Progenitor cell of endocrine pancreas (in vitro differentiated cells): Measurements from ENCODE around the gene CCDC185. TPM values are rescaled to one million over a fixed set of nuclear protein-coding genes. Genes with fewer than 3 reads are reported as not detected.

Experiments used
- DNase-seq: peaks from one replicate; pipeline ENCODE4 v3.0.0; 2021; ENCODE audit warnings: low spot score; ENCODE audit not compliant: unreplicated experiment
- H3K27ac Mint-ChIP-seq: 2 replicates; pipeline ENCODE4 v1.8.0; 2021; ENCODE audit warnings: mild to moderate bottlenecking, moderate library complexity, mixed read lengths
- H3K27me3 Mint-ChIP-seq: 2 replicates; pipeline ENCODE4 v1.8.0; 2021; ENCODE audit warnings: mixed read lengths
- H3K36me3 Mint-ChIP-seq: 2 replicates; pipeline ENCODE4 v1.8.0; 2022; ENCODE audit warnings: mixed read lengths; ENCODE audit not compliant: insufficient read depth
- H3K4me1 Mint-ChIP-seq: 2 replicates; pipeline ENCODE4 v1.8.0; 2021; ENCODE audit warnings: low read depth, mixed read lengths
- H3K4me3 Mint-ChIP-seq: 2 replicates; pipeline ENCODE4 v1.8.0; 2021; ENCODE audit warnings: low read depth, mild to moderate bottlenecking, moderate library complexity, mixed read lengths
- H3K9me3 Mint-ChIP-seq: 2 replicates; pipeline ENCODE4 v1.8.0; 2021; ENCODE audit warnings: low read depth, mixed read lengths
- CTCF ChIP-seq: fragments of 200-600 bp; sonication (generic); IDR thresholded peaks from one replicate; pipeline ENCODE4 v1.5.0; 2021; ENCODE audit warnings: antibody characterized with exemption, mild to moderate bottlenecking; ENCODE audit not compliant: unreplicated experiment
- total RNA-seq: library from RNA; stranded (reverse); gene quantifications from 2 replicates; pipeline ENCODE4 v1.2.1, GENCODE V29; 2021

Gene CCDC185
- total RNA-seq, 1 donor from 2014 or later: not detected

- no peak for TF ChIP-seq CTCF
- Mint-ChIP-seq H3K36me3 (no peaks in the 10 kb centered on the region), H3K4me3 (peak within 1 kb of the TSS; percentile 87), H3K27me3 (peaks cover 53% of the 10 kb centered on the region), H3K27ac (no peak within 1 kb of the TSS), H3K4me1 (peaks cover 14% of the 10 kb centered on the region), H3K9me3 (no peaks in the 10 kb centered on the region)
- peak; percentile 59 for DNase-seq
Measured at GRCh38 chr1:223363856-223364684, 29.1 kb upstream of the CCDC185 start, which contains the start of gene SUSD4. SUSD4 (minus strand) TSS chr1:223364176; CDS start chr1:223363425, 751 bp downstream.

- no peak for DNase-seq
- Mint-ChIP-seq H3K9me3 (no peaks in the 10 kb centered on the region), H3K4me1 (peaks cover 14% of the 10 kb centered on the region), H3K36me3 (no peaks in the 10 kb centered on the region), H3K4me3 (peak overlapping the region; percentile 75), H3K27me3 (peaks cover 45% of the 10 kb centered on the region), H3K27ac (no peak overlapping the region)
- TF ChIP-seq CTCF: no peak
Measured at GRCh38 chr1:223364685-223365382, 28.4 kb upstream of the CCDC185 start.

GRCh38 chr1:223374064-223374610, 19.1 kb upstream of the CCDC185 start:
- no peak overlapping the region for H3K27ac Mint-ChIP-seq
- H3K9me3 Mint-ChIP-seq: peaks cover 9% of the 10 kb centered on the region
- no peaks in the 10 kb centered on the region for H3K36me3 Mint-ChIP-seq
- TF ChIP-seq CTCF: no peak
- no peak overlapping the region for H3K4me3 Mint-ChIP-seq
- H3K4me1 Mint-ChIP-seq: no peaks in the 10 kb centered on the region
- DNase-seq: no peak
- peaks cover 13% of the 10 kb centered on the region for H3K27me3 Mint-ChIP-seq

GRCh38 chr1:223378754-223379153, 14.5 kb upstream of the CCDC185 start:
- Mint-ChIP-seq H3K4me3 (no peak overlapping the region), H3K27me3 (peaks cover 7% of the 10 kb centered on the region), H3K27ac (no peak overlapping the region), H3K36me3 (no peaks in the 10 kb centered on the region), H3K9me3 (peaks cover 9% of the 10 kb centered on the region), H3K4me1 (no peaks in the 10 kb centered on the region)
- DNase-seq: no peak
- no peak for TF ChIP-seq CTCF

GRCh38 chr1:223386013-223386412, 7.2 kb upstream of the CCDC185 start:
- H3K9me3 Mint-ChIP-seq: no peaks in the 10 kb centered on the region
- peaks cover 21% of the 10 kb centered on the region for H3K27me3 Mint-ChIP-seq
- no peak for DNase-seq
- H3K4me3 Mint-ChIP-seq: no peak overlapping the region
- no peaks in the 10 kb centered on the region for H3K4me1 Mint-ChIP-seq
- TF ChIP-seq CTCF: no peak
- H3K36me3 Mint-ChIP-seq: no peaks in the 10 kb centered on the region
- H3K27ac Mint-ChIP-seq: no peak overlapping the region
